ENCODE data around the gene LRCH1.

LRCH1 gene

GRCh38 chr13:46536341-46536740 is 16.6 kb upstream of the LRCH1 start:
- H3K36me3 ChIP-seq (replicated peaks), result no peaks in the 10 kb centered on the region
- H3K27me3 ChIP-seq (replicated peaks), result no peaks in the 10 kb centered on the region
- no peak overlapping the region for H3K4me3 ChIP-seq (ENCODE audit: low read depth, low read length)
- no peak overlapping the region for H3K27ac ChIP-seq
- TF ChIP-seq, protein P1, sequence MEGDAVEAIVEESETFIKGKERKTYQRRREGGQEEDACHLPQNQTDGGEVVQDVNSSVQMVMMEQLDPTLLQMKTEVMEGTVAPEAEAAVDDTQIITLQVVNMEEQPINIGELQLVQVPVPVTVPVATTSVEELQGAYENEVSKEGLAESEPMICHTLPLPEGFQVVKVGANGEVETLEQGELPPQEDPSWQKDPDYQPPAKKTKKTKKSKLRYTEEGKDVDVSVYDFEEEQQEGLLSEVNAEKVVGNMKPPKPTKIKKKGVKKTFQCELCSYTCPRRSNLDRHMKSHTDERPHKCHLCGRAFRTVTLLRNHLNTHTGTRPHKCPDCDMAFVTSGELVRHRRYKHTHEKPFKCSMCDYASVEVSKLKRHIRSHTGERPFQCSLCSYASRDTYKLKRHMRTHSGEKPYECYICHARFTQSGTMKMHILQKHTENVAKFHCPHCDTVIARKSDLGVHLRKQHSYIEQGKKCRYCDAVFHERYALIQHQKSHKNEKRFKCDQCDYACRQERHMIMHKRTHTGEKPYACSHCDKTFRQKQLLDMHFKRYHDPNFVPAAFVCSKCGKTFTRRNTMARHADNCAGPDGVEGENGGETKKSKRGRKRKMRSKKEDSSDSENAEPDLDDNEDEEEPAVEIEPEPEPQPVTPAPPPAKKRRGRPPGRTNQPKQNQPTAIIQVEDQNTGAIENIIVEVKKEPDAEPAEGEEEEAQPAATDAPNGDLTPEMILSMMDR (IDR thresholded peaks at IDR 0.05; ENCODE audit: low read depth, low read length, missing control alignments), result no peak
- DNase-seq, result no peak
- in situ Hi-C loops (cut with HindIII; ENCODE audit: low pct_ligation_motif_present, low sequenced_read_pairs), result no loop called here

DNA sequence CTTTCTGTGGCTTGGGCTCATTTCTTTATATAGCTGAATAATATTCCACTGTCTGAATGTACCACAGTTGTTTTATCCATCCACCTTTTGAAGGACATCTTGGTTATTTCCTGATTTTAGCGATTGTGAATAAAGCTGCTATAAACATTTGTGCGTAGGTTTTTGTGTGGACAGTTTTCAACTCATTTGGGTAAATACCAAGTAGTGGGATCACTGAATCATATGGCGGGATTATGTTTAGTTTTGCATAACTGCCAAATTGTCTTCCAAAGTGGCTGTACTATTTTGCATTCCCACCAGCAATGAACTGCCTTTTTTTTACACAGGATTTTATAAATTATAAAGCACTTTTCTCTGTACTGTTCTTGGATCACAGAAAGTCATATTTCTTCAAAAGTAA is 13.7 kb upstream of the LRCH1 start:
- H3K36me3 ChIP-seq (replicated peaks), result no peaks in the 10 kb centered on the region
- no peak overlapping the region for H3K4me3 ChIP-seq (ENCODE audit: low read depth, low read length)
- TF ChIP-seq, protein P1 (IDR thresholded peaks at IDR 0.05; ENCODE audit: low read depth, low read length, missing control alignments), result no peak
- in situ Hi-C loops (cut with HindIII; ENCODE audit: low pct_ligation_motif_present, low sequenced_read_pairs), result no loop called here
- no peaks in the 10 kb centered on the region for H3K27me3 ChIP-seq (replicated peaks)
- DNase-seq, result no peak
- no peak overlapping the region for H3K27ac ChIP-seq

- H3K4me3 ChIP-seq (ENCODE audit: low read depth, low read length), result no peak overlapping the region
- in situ Hi-C loops (cut with HindIII; ENCODE audit: low pct_ligation_motif_present, low sequenced_read_pairs), result no loop called here
- no peaks in the 10 kb centered on the region for H3K27me3 ChIP-seq (replicated peaks)
- TF ChIP-seq, protein P1 (IDR thresholded peaks at IDR 0.05; ENCODE audit: low read depth, low read length, missing control alignments), result no peak
- no peaks in the 10 kb centered on the region for H3K36me3 ChIP-seq (replicated peaks)
- no peak for DNase-seq
- no peak overlapping the region for H3K27ac ChIP-seq
Observed at GRCh38 chr13:46541210-46541609, 11.8 kb upstream of the LRCH1 start.

GRCh38 chr13:46542833-46543232 is 10.1 kb upstream of the LRCH1 start:
- TF ChIP-seq, protein P1 (IDR thresholded peaks at IDR 0.05; ENCODE audit: low read depth, low read length, missing control alignments), result no peak
- H3K36me3 ChIP-seq (replicated peaks), result no peaks in the 10 kb centered on the region
- no peak for DNase-seq
- in situ Hi-C loops (cut with HindIII; ENCODE audit: low pct_ligation_motif_present, low sequenced_read_pairs), result no loop called here
- no peak overlapping the region for H3K27ac ChIP-seq
- H3K27me3 ChIP-seq (replicated peaks), result no peaks in the 10 kb centered on the region
- no peak overlapping the region for H3K4me3 ChIP-seq (ENCODE audit: low read depth, low read length)

GRCh38 chr13:46543287-46543686 is 9.7 kb upstream of the LRCH1 start:
- in situ Hi-C loops (cut with HindIII; ENCODE audit: low pct_ligation_motif_present, low sequenced_read_pairs), result no loop called here
- no peaks in the 10 kb centered on the region for H3K27me3 ChIP-seq (replicated peaks)
- H3K27ac ChIP-seq, result no peak overlapping the region
- H3K36me3 ChIP-seq (replicated peaks), result no peaks in the 10 kb centered on the region
- no peak for DNase-seq
- TF ChIP-seq, protein P1 (IDR thresholded peaks at IDR 0.05; ENCODE audit: low read depth, low read length, missing control alignments), result no peak
- H3K4me3 ChIP-seq (ENCODE audit: low read depth, low read length), result no peak overlapping the region

DNA sequence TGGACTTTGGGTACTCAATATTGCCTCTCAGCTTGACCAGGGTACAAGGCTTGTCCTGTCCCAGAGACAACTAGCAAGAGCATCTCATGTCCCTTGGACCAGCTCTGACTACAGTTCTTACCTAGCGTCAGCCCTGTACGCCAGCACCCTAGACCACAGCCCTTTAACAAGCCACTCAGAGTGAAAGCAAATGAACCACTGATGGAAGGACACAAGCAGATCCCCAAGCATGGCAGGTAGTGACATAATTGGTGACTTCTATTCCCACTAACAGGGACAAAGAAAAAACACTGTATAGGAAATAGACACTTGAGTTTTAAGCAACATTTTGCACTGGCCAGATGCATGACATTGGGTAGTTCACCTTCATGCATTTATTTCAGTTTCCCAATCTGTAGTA is 8.8 kb upstream of the LRCH1 start:
- in situ Hi-C loops (cut with HindIII; ENCODE audit: low pct_ligation_motif_present, low sequenced_read_pairs), result no loop called here
- TF ChIP-seq, protein P1 (IDR thresholded peaks at IDR 0.05; ENCODE audit: low read depth, low read length, missing control alignments), result no peak

More for the DNA sequence above, 8.8 kb upstream of the LRCH1 start:
- Histone ChIP-seq H3K4me3 (ENCODE audit: low read depth, low read length) (no peak overlapping the region), H3K36me3 (replicated peaks) (no peaks in the 10 kb centered on the region), H3K27ac (no peak overlapping the region), H3K27me3 (replicated peaks) (no peaks in the 10 kb centered on the region)
- no peak for DNase-seq

All from brain microvascular endothelial cell (primary cell).